ENCODE measurements around the gene SIK3. TPM values are rescaled to one million over a fixed set of nuclear protein-coding genes. Genes with fewer than 3 reads are reported as not detected.

SIK3 gene
- total and polyA plus RNA-seq, 12 donors: 9.9 to 47.3 (median 36.5) TPM

- intact Hi-C loops (cut with DNase I): loop anchor here in 1 of 10 donors (10.0 kb wide), 1 partner anchor 110 kb away; the partner anchor contains the start of gene SIK3
- H3K9me3 ChIP-seq: no peaks in the 10 kb centered on the region
- H3K4me1 ChIP-seq: peaks cover 5 to 91% (median 53%) of the 10 kb centered on the region in 9 donors
- no peaks in the 10 kb centered on the region for H3K27me3 ChIP-seq
- no peak for TF ChIP-seq CTCF (IDR thresholded peaks at IDR 0.05)
- ATAC-seq (peak in 6 of 8 donors; percentile 18 to 52 (median 34)), DNase-seq (no peak)
- no peaks in the 10 kb centered on the region for H3K36me3 ChIP-seq
- 73 to 76% methylated on average over 6 of the region's 6 CpGs for WGBS, 2 donors
- H3K27ac ChIP-seq: peak overlapping the region in 4 of 10 donors; percentile 11 to 70 (median 48)
- no peak overlapping the region for H3K4me3 ChIP-seq
Observed at GRCh38 chr11:116984589-116984988, 113.6 kb downstream of the SIK3 start.

GRCh38 chr11:116984186-116984585 is 114.0 kb downstream of the SIK3 start:
- Histone ChIP-seq H3K27me3 (no peaks in the 10 kb centered on the region), H3K4me3 (no peak overlapping the region), H3K36me3 (no peaks in the 10 kb centered on the region), H3K4me1 (peaks cover 5 to 87% (median 49%) of the 10 kb centered on the region in 9 donors), H3K9me3 (no peaks in the 10 kb centered on the region), H3K27ac (peak overlapping the region in 3 of 10 donors; percentile 6 to 70 (median 41))
- DNase-seq (no peak), ATAC-seq (peak in 1 of 8 donors; percentile 24)
- intact Hi-C loops (cut with DNase I): loop anchor here in 1 of 10 donors (10.0 kb wide), 1 partner anchor 111 kb away; the partner anchor contains the start of gene SIK3
- TF ChIP-seq CTCF (IDR thresholded peaks at IDR 0.05): no peak
- 83 to 84% methylated on average over 4 of the region's 4 CpGs for WGBS, 2 donors

- Histone ChIP-seq H3K4me1 (peaks cover under 1 to 62% (median 26%) of the 10 kb centered on the region in 9 donors), H3K36me3 (no peaks in the 10 kb centered on the region), H3K9me3 (no peaks in the 10 kb centered on the region), H3K4me3 (no peak overlapping the region), H3K27ac (peak overlapping the region in 2 of 10 donors; percentile 28 to 67), H3K27me3 (no peaks in the 10 kb centered on the region)
- WGBS, 2 donors: 87 to 92% methylated on average over 4 of the region's 4 CpGs
- ATAC-seq (peak in 4 of 8 donors; percentile 24 to 50 (median 34)), DNase-seq (no peak)
- intact Hi-C loops (cut with DNase I): loop anchor here in 1 of 10 donors (10.0 kb wide), 1 partner anchor 113 kb away; the partner anchor contains the start of gene SIK3
- no peak for TF ChIP-seq CTCF (IDR thresholded peaks at IDR 0.05)
Observed at GRCh38 chr11:116981266-116981885, 116.9 kb downstream of the SIK3 start.

- no peak overlapping the region for H3K4me3 ChIP-seq
- peak overlapping the region in 1 of 10 donors; percentile 43 for H3K27ac ChIP-seq
- TF ChIP-seq CTCF (IDR thresholded peaks at IDR 0.05): no peak
- no peaks in the 10 kb centered on the region for H3K36me3 ChIP-seq
- peaks cover 0 to 51% (median 19%) of the 10 kb centered on the region in 9 donors for H3K4me1 ChIP-seq
- intact Hi-C loops (cut with DNase I): loop anchor here in 1 of 10 donors (10.0 kb wide), 1 partner anchor 115 kb away; the partner anchor contains the start of gene SIK3
- H3K27me3 ChIP-seq: no peaks in the 10 kb centered on the region
- WGBS, 2 donors: 65 to 83% methylated on average over 7 of the region's 7 CpGs
- no peaks in the 10 kb centered on the region for H3K9me3 ChIP-seq
- no peak for DNase-seq
- ATAC-seq: peak in 2 of 8 donors; percentile 17 to 36
Observed at GRCh38 chr11:116980136-116980793, 118.0 kb downstream of the SIK3 start.
